HepG2 (cell line): Measurements from ENCODE around the gene NFX1. TPM values are rescaled to one million over a fixed set of nuclear protein-coding genes. Genes with fewer than 3 reads are reported as not detected.

Experiments used
- ATAC-seq: fragments of 200-7000 bp; cut with Tn5 transposase; 3 replicates; pipeline ENCODE4 v1.9.1; 2020; ENCODE audit warnings: mild to moderate bottlenecking, moderate library complexity
- BruUV-seq: library from RNA; stranded (reverse); fragments of 400-500 nt; replicated peaks from 2 replicates; lab custom pipeline; 2021; lab: Mats Ljungman, UMichigan
- CTCF ChIA-PET: fragments of 300-600 bp; formaldehyde crosslinking; extraction: SDS; loops from one replicate; lab custom pipeline; 2021; ENCODE audit warnings: low total read pairs, inconsistent platforms, low intra/inter-chr PET ratio; lab: Yijun Ruan, JAX
- POLR2A ChIA-PET: fragments of 350-600 bp; sonication (Branson Sonifier 250); formaldehyde crosslinking; loops from one replicate; lab custom pipeline; 2020; ENCODE audit warnings: antibody characterized with exemption, inconsistent platforms; lab: Yijun Ruan, JAX
- DNase-seq: peaks from one replicate; pipeline ENCODE4 v3.0.0-alpha.2; 2015; ENCODE audit warnings: low spot score
- FAIRE-seq: peaks from 3 replicates; lab custom pipeline; 2011; peaks lifted over from hg19 to GRCh38; lab: Jason Lieb, UNC
- H2AFZ ChIP-seq: one replicate; pipeline ENCODE4 v1.6.1; 2011; ENCODE audit warnings: low read length, inconsistent platforms
- H3K27ac ChIP-seq: fragments of 300-600 bp; 3 replicates; pipeline ENCODE4 v1.8.0; 2011; ENCODE audit warnings: mixed run types, mild to moderate bottlenecking, mixed read lengths, low read length, inconsistent platforms; ENCODE audit not compliant: insufficient read depth; ENCODE audit errors: extremely low read length
- H3K27me3 ChIP-seq, 2 experiments: fragments of 200-600 bp in 1 of 2; 2 replicates in 1 of 2; 3 replicates in 1 of 2; pipeline versions ENCODE4 v1.6.0 to v1.8.0; 2011; ENCODE audit warnings: low read length in 2 of 2, mild to moderate bottlenecking in 2 of 2, moderate library complexity in 2 of 2, inconsistent platforms in 1 of 2; ENCODE audit not compliant: insufficient read depth in 2 of 2, control insufficient read depth in 1 of 2
- H3K36me3 ChIP-seq, 2 experiments: fragments of 200-600 bp in 1 of 2; replicated peaks in 1 of 2; 2 replicates in 1 of 2; 3 replicates in 1 of 2; pipeline versions ENCODE4 v1.5.1 to v1.8.0; 2011; ENCODE audit warnings: low read length in 2 of 2, inconsistent platforms in 1 of 2; ENCODE audit not compliant: insufficient read depth in 2 of 2, control insufficient read depth in 1 of 2
- H3K4me1 ChIP-seq: 2 replicates; pipeline ENCODE4 v1.5.1; 2012; ENCODE audit warnings: low read length, inconsistent platforms; ENCODE audit not compliant: insufficient read depth
- H3K4me2 ChIP-seq: 2 replicates; pipeline ENCODE4 v1.6.0; 2011; ENCODE audit warnings: low read depth, low read length, inconsistent platforms
- H3K4me3 ChIP-seq, 3 experiments: fragments of 200-600 bp in 1 of 3; sonication (generic), shearing (Covaris generic) in 1 of 3; replicated peaks in 1 of 3; 2 replicates each; pipeline ENCODE4 v1.5.1; 2011 to 2016; ENCODE audit warnings: low read length in 3 of 3, inconsistent platforms in 2 of 3, low read depth in 2 of 3, mild to moderate bottlenecking in 2 of 3, control low read depth in 1 of 3, mixed read lengths in 1 of 3; ENCODE audit not compliant: insufficient read depth in 1 of 3
- H3K79me2 ChIP-seq: one replicate; pipeline ENCODE4 v1.6.1; 2011; ENCODE audit warnings: low read length, inconsistent platforms; ENCODE audit not compliant: insufficient read depth
- H3K9ac ChIP-seq: 2 replicates; pipeline ENCODE4 v1.6.0; 2011; ENCODE audit warnings: mild to moderate bottlenecking, low read depth, low read length, inconsistent platforms; ENCODE audit not compliant: insufficient read depth
- H3K9me3 ChIP-seq: 2 replicates; pipeline ENCODE4 v1.5.1; 2012; ENCODE audit warnings: mild to moderate bottlenecking, low read length
- H4K20me1 ChIP-seq: 2 replicates; pipeline ENCODE4 v1.6.0; 2011; ENCODE audit warnings: inconsistent platforms, mild to moderate bottlenecking, low read length, moderate library complexity; ENCODE audit not compliant: insufficient read depth
- ARNT ChIP-seq: fragments of 450-650 bp; IDR thresholded peaks from 2 replicates; pipeline ENCODE4 v1.6.1; 2017
- CREB1 ChIP-seq, 2 experiments: fragments of 450-650 bp in 1 of 2; IDR thresholded peaks; 2 replicates each; pipeline ENCODE4 v1.6.1; 2016 to 2017; ENCODE audit warnings: control low read depth in 1 of 2, mild to moderate bottlenecking in 1 of 2, missing compliant biosample characterization in 1 of 2, missing genetic modification characterization in 1 of 2
- E2F1 ChIP-seq: sonication (generic); formaldehyde crosslinking; IDR thresholded peaks from 2 replicates; pipeline ENCODE4 v1.5.0; 2020; ENCODE audit warnings: missing genetic modification reagents
- FOXJ3 ChIP-seq: sonication (generic); formaldehyde crosslinking; IDR thresholded peaks from 2 replicates; pipeline ENCODE4 v1.4.0; 2020; ENCODE audit warnings: missing genetic modification reagents, mild to moderate bottlenecking, borderline replicate concordance
- HNF4A ChIP-seq: sonication (generic); formaldehyde crosslinking; IDR thresholded peaks from 2 replicates; pipeline ENCODE4 v1.4.0; 2020; ENCODE audit warnings: missing genetic modification reagents
- MBD4 ChIP-seq: IDR thresholded peaks from 2 replicates; pipeline ENCODE4 v1.6.1; 2012; ENCODE audit warnings: low read length, inconsistent platforms, borderline replicate concordance
- MIXL1 ChIP-seq: IDR thresholded peaks from 2 replicates; pipeline ENCODE4 v1.6.1; 2016
- PCBP1 ChIP-seq: fragments of 200-400 bp; formaldehyde crosslinking; IDR thresholded peaks from 2 replicates; pipeline ENCODE4 v1.6.1; 2017; ENCODE audit warnings: mild to moderate bottlenecking, low read depth, low read length, borderline replicate concordance
- PITX1 ChIP-seq: sonication (generic); formaldehyde crosslinking; IDR thresholded peaks from 2 replicates; pipeline ENCODE4 v1.5.1; 2020; ENCODE audit warnings: mild to moderate bottlenecking, missing genetic modification reagents
- SPEN ChIP-seq: sonication (generic); formaldehyde crosslinking; IDR thresholded peaks from 2 replicates; pipeline ENCODE4 v1.5.1; 2020; ENCODE audit warnings: low read depth, mild to moderate bottlenecking, missing genetic modification reagents
- ZKSCAN8 ChIP-seq: IDR thresholded peaks from 2 replicates; pipeline ENCODE4 v1.6.1; 2016; ENCODE audit warnings: borderline replicate concordance, missing genetic modification reagents, missing compliant biosample characterization
- ZNF24 ChIP-seq: fragments of 450-650 bp; IDR thresholded peaks from 2 replicates; pipeline ENCODE4 v1.6.1; 2017; ENCODE audit warnings: antibody characterized with exemption, mild to moderate bottlenecking
- ZNF644 ChIP-seq: IDR thresholded peaks from 2 replicates; pipeline ENCODE4 v1.6.1; 2016; ENCODE audit warnings: low read depth
- ZNF773 ChIP-seq: sonication (generic); formaldehyde crosslinking; IDR thresholded peaks from 2 replicates; pipeline ENCODE4 v1.4.0; 2020; ENCODE audit warnings: missing genetic modification reagents, borderline replicate concordance
- ZNF781 ChIP-seq: sonication (generic); formaldehyde crosslinking; IDR thresholded peaks from 2 replicates; pipeline ENCODE4 v1.5.1; 2020; ENCODE audit warnings: borderline replicate concordance, mild to moderate bottlenecking, missing genetic modification reagents; ENCODE audit errors: not compliant biosample characterization
- WGBS: methylation state at CpG from one replicate; pipeline ENCODE4 v1.1.6; 2017; ENCODE audit warnings: low lambda C conversion rate; 5-methylcytosine and 5-hydroxymethylcytosine counted together
- in situ Hi-C: cut with HindIII; loops from 2 replicates; pipeline ENCODE4 v1.10.0; 2017; ENCODE audit warnings: low pct_unique_long_range_greater_than_20kb; ENCODE audit not compliant: extremely low pct_ligation_motif_present
- intact Hi-C: fragments of 100-400 bp; cut with micrococcal nuclease; formaldehyde crosslinking; loops from one replicate; pipeline ENCODE4 v1.10.0; 2022; ENCODE audit not compliant: unreplicated experiment
- polyA plus RNA-seq, 8 experiments: library from polyadenylated mRNA; depleted of rRNA in 3 of 8; stranded (reverse) in 7 of 8; unstranded in 1 of 8; fragments of >200 nt; fragmentation: Illumina TruSeq in 4 of 8; extraction: Trizol in 4 of 8; gene quantifications; 2 replicates each; pipeline versions ENCODE4 v1.2.1 to v1.2.3, GENCODE V29; 2011 to 2016; ENCODE audit warnings: low read depth in 4 of 8, missing spikeins in 1 of 8, mixed read lengths in 1 of 8; ENCODE audit not compliant: insufficient read depth in 1 of 8
- total RNA-seq, 5 experiments: library from RNA; depleted of rRNA; stranded (reverse); fragments of >200 nt; fragmentation: Illumina TruSeq; extraction: Trizol; gene quantifications; 2 replicates each; pipeline ENCODE4 v1.2.3, GENCODE V29; 2016; ENCODE audit warnings: low read depth in 1 of 5
- TF ChIP-seq, protein P1 (sequence below): sonication (generic); formaldehyde crosslinking; IDR thresholded peaks from 2 replicates; pipeline ENCODE4 v1.4.0; 2020; ENCODE audit warnings: missing genetic modification reagents

The NFX1 gene
- total and polyA plus RNA-seq, 2 of the 13 experiments (the other 11 are each of a cell fraction or from before 2014, with no cell fraction given), result 23.9 to 27.5 TPM

DNA sequence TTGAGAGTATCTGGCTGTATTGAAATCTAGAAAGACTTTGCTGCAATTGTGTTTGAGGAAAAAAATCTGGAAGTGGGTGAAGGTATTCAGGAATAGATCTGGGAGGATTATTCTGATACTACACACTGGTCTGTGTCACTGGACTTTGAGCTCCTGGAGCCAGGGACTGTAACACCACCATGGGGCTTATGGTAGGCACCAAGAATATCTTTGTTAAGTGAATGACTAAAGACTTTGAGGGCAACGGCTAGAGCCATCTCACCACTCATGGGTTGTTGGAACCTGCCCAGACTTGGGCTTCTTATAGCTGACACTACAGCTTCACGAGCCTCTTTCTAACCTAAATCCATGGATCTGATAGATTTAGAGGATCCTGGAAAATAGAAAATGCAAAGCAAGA lies 10.2 kb downstream of the NFX1 start:
- peak; percentile 85 for ATAC-seq
- TF ChIP-seq MIXL1 (CRISPR knock-in tag), result no peak
- TF ChIP-seq MBD4, result no peak
- peak; percentile 39; the same call in 1 of the 2 replicates for TF ChIP-seq ZNF644 (CRISPR knock-in tag)
- peak; percentile 65 for TF ChIP-seq HNF4A
- DNase-seq, result peak; percentile 38
- Histone ChIP-seq H3K27me3 (no peaks in the 10 kb centered on the region), H2AFZ (no peak overlapping the region), H3K9me3 (no peaks in the 10 kb centered on the region), H3K36me3 (peaks cover 21 to 91% of the 10 kb centered on the region in 2 experiments), H3K27ac (peak overlapping the region; percentile 43), H3K9ac (no peak overlapping the region), H3K4me3 (no peak overlapping the region), H3K4me1 (peaks cover 55% of the 10 kb centered on the region), H3K4me2 (peak overlapping the region; percentile 15; the same call in 1 of the 2 replicates), H3K79me2 (peaks cover 43% of the 10 kb centered on the region), H4K20me1 (peaks cover 6% of the 10 kb centered on the region)
- BruUV-seq, result no TSS peak
- no peak for FAIRE-seq
- 86% methylated on average over 2 of the region's 2 CpGs for WGBS
- CTCF ChIA-PET, result no interaction called here
- intact Hi-C loops (no loop called here), in situ Hi-C loops (loop anchor here (10.0 kb wide), 1 partner anchor 64 kb away; no protein-coding TSS in a partner anchor)
- POLR2A ChIA-PET, result interaction anchor here (0.7 to 4.1 kb wide), 3 partner anchors 10 to 49 kb away, joined by 5 to 22 read pairs (median 6); partner anchors contain the start of genes BAG1, CHMP5 and NFX1

- Histone ChIP-seq H3K27ac (no peak overlapping the region), H3K4me2 (no peak overlapping the region), H3K4me3 (no peak overlapping the region), H2AFZ (no peak overlapping the region), H3K27me3 (no peaks in the 10 kb centered on the region), H3K36me3 (peaks cover 35 to 89% of the 10 kb centered on the region in 2 experiments), H3K4me1 (peaks cover 17% of the 10 kb centered on the region), H3K9me3 (no peaks in the 10 kb centered on the region), H3K79me2 (peaks cover 8% of the 10 kb centered on the region), H3K9ac (no peak overlapping the region), H4K20me1 (peaks cover 6% of the 10 kb centered on the region)
- BruUV-seq, result no TSS peak
- intact Hi-C loops, result no loop called here
- ChIA-PET CTCF (no interaction called here), POLR2A (interaction anchor here (1.2 kb wide), 1 partner anchor 14 kb away, joined by 3 read pairs; the partner anchor contains the start of gene NFX1)
- in situ Hi-C loops, result loop anchor here (10.0 kb wide), 1 partner anchor 60 kb away; no protein-coding TSS in a partner anchor
- ATAC-seq (no peak), FAIRE-seq (no peak), DNase-seq (no peak)
- WGBS, result 96% methylated on average over 1 of the region's 1 CpG
- TF ChIP-seq FOXJ3 (no peak), ZNF773 (CRISPR knock-in tag) (no peak), SPEN (CRISPR knock-in tag) (no peak), CREB1 (IDR thresholded peaks at IDR 0.05) (no peak), CREB1 (CRISPR knock-in tag; IDR thresholded peaks at IDR 0.05) (no peak), PCBP1 (no peak), E2F1 (no peak), PITX1 (CRISPR knock-in tag) (no peak), ARNT (no peak), ZNF781 (no peak), ZNF644 (CRISPR knock-in tag) (no peak), ZKSCAN8 (CRISPR knock-in tag) (no peak), ZNF24 (no peak)
- TF ChIP-seq, protein P1, sequence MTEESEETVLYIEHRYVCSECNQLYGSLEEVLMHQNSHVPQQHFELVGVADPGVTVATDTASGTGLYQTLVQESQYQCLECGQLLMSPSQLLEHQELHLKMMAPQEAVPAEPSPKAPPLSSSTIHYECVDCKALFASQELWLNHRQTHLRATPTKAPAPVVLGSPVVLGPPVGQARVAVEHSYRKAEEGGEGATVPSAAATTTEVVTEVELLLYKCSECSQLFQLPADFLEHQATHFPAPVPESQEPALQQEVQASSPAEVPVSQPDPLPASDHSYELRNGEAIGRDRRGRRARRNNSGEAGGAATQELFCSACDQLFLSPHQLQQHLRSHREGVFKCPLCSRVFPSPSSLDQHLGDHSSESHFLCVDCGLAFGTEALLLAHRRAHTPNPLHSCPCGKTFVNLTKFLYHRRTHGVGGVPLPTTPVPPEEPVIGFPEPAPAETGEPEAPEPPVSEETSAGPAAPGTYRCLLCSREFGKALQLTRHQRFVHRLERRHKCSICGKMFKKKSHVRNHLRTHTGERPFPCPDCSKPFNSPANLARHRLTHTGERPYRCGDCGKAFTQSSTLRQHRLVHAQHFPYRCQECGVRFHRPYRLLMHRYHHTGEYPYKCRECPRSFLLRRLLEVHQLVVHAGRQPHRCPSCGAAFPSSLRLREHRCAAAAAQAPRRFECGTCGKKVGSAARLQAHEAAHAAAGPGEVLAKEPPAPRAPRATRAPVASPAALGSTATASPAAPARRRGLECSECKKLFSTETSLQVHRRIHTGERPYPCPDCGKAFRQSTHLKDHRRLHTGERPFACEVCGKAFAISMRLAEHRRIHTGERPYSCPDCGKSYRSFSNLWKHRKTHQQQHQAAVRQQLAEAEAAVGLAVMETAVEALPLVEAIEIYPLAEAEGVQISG (CRISPR knock-in tag), result no peak
Observed at GRCh38 chr9:33304362-33304761, 14.0 kb downstream of the NFX1 start.
